NCI-H82 treated with DMSO at 0.1 percent for 48 hours (cell line): ENCODE measurements around the gene PCMT1.
"Not testable (repeated sequence)": the region's sequence is repeated elsewhere in the genome, so short reads cannot be mapped to it uniquely, and the experiment has no call there.

ENCODE experiments used
- DNase-seq: peaks from one replicate; lab custom pipeline; 2025; ENCODE audit not compliant: unreplicated experiment; lab: John Stamatoyannopoulos, UW

Gene PCMT1

GRCh38 chr6:149749594-149750135 lies at the start of gene PCMT1:
PCMT1 (plus strand) TSS chr6:149749741; CDS start chr6:149749902, 161 bp downstream.
- peak; percentile 58 for DNase-seq

DNA sequence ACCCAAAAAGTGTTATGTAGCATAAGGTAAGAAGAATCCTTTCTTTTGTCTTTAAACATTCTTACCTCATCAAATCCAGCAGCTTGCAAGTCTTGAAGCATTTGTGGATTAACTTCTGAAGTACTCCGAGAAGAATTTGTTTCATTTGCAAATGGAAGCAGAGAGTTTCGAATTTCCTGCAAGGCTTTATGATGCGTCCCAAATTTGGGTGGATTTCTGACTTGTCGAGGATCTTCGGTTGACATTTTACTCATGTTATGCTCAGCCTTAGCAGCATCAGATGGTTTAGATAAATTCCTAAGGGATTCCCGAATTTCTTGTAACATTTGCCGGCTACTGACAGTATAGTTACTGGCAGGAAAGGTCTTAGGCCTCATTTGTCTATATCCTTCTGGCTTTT lies 47.8 kb upstream of the PCMT1 start:
- no peak for DNase-seq

DNA sequence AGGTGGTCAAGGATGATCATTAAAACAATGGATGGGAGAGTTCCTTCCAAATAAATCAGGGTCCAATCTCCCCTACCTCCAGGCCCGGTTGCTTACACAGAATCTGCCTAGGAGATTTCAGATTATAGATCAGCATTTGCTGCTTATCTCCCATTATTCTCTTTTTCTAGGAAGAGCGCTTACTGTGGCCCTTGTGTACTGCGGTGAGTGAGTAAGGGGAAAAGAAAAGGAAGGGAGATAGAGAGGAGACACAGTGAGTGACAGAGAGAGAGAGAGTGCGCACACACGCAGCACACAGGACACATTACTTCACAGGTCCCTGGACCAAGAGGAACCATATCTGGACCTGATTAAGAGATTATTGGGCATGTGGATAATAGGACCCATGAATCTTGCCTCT lies 37.8 kb upstream of the PCMT1 start:
- DNase-seq = no peak

DNA sequence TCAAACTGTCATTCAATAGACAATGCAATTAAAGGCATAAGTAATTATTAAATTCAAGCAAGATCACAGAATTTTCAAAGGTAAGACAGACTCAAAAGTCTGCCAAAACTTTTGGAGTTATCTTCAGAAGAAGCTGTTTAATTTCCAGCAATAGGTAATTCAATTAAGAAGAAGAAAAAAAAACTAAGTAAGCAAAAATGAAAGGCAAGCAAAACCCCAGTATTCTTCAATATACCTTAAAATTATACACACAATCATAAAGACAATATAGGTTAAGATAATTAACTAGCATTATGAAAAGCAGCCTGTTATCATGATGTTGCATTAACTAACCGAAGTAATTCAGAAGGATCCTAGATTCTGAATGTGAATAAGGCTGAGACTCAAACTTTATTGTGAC lies 35.1 kb upstream of the PCMT1 start:
- DNase-seq = no peak

- no peak for DNase-seq
Measured at GRCh38 chr6:149716181-149716963, 33.2 kb upstream of the PCMT1 start.

GRCh38 chr6:149717255-149717587 lies 32.3 kb upstream of the PCMT1 start:
- DNase-seq = peak; percentile 52

- DNase-seq = peak; percentile 34
Measured at GRCh38 chr6:149717588-149718458, 31.7 kb upstream of the PCMT1 start, which contains the start of gene LATS1. LATS1 (minus strand) TSS chr6:149718101; CDS start chr6:149702126, 15,975 bp downstream.

GRCh38 chr6:149719531-149719930 lies 30.0 kb upstream of the PCMT1 start:
- no peak for DNase-seq

DNA sequence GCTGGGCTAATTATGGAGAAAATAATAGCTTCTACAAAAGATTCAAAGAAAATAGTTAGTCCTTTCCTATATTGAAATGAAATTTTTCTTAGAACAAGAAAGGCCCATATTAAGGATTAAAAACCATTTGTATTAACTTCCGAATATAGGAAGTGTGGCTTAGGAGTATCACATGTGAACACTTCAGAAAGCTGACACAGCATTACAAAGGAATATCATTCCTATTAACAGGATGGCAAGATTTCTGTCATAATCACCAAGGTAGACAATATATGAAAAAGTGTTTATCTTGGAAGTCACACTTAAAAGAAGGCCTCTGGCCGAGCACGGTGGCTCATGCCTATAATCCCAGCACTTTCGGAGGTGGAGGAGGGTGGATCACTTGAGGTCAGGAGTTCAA lies 26.3 kb upstream of the PCMT1 start:
- no peak for DNase-seq

GRCh38 chr6:149723771-149724417 lies 25.6 kb upstream of the PCMT1 start:
- peak; percentile 17 for DNase-seq

DNA sequence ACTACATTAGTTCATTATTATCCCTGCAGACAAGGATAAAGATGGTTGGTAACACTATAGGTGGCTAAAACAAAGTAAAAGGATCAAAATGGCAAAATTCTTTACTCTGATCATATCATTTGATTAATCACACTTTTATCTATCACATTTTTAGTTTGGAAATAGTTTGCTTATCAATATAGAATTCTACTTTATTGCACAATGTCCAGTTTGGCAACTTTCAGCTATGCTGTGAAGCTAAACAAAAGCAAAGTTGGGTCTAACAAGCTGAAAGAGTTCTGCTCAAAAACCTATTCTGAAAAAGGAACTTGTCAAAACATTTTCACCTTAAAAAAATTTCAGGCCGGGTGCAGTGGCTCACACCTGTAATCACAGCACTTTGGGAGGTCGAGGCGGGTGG lies 23.8 kb upstream of the PCMT1 start:
- no peak for DNase-seq

- DNase-seq = no peak
Measured at GRCh38 chr6:149727793-149728498, 21.6 kb upstream of the PCMT1 start.

DNA sequence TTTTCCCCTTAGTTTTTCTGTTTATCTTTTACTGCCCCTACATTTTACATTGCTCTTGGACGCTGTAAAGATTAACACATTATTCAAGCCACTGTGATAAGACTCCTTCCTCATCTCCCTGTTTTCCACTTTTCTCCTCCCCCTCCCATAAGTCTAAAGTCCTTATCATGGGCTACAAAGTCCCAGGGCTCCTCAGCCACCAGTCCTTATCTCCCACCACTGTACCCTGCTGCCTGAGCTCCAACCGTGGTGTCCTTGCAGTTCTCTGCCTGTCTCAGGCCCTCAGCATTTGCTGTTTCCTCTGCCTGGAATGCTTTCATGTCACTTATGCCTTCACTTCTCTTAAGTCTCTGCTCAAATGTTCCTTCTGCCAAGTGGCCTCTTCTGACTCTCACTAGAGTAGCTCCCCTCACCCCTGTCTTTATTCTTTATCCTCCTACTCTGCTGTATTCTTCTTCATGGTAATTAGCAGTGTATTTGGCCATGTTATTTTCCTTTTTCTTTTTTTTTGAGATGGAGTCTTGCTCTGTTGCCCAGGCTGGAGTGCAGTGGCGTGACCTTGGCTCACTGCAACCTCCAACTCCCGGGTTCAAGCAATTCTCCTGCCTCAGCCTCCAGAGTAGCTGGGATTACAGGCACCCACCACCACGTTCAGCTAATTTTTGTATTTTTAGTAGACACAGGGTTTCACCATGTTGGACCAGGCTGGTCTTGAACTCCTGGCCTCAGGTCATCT lies 20.9 kb upstream of the PCMT1 start:
- no peak for DNase-seq

DNA sequence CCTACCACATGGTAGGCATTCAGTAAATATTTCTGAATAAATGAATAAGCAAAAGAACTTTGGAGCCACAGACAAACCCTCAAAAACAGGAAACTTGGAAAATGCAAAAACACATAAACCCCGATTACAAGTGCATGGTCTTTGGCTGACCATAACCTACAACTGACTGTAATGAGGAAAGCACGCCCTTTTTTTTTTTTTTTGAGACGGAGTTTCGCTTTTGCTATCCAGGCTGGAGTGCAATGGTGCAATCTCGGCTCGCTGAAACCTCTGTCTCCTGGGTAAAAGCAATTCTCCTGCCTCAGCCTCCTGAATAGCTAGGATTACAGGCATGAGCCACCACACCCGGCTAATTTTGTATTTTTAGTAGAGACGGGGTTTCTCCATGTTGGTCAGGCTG lies 19.7 kb upstream of the PCMT1 start:
- DNase-seq = no peak

- DNase-seq = no peak
Measured at GRCh38 chr6:149733089-149733720, 16.3 kb upstream of the PCMT1 start.

GRCh38 chr6:149734915-149735314 lies 14.6 kb upstream of the PCMT1 start:
- DNase-seq = no peak

DNA sequence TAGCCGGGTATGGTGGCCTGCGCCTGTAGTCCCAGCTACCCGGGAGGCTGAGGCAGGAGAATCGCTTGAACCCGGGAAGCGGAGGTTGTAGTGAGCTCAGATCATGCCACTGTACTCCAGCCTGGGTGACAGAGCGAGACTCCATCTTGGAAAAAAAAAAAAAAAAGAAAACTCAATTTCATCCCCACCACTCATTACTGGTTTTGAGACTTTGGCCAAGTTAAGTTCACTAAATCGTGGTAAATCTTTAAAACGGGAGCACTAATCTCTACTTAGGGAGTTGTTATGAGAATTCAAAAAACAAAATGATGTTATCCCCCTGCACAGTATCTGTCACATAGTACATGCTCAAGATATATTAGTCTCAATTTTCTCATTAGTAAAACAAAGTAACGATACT lies 4.3 kb upstream of the PCMT1 start:
- DNase-seq = not testable (repeated sequence)

- peak; percentile 91 for DNase-seq
Measured at GRCh38 chr6:149746147-149746946, 3.2 kb upstream of the PCMT1 start, which contains the start of gene NUP43. NUP43 (minus strand) TSS chr6:149746529; CDS start chr6:149746495, 34 bp downstream.
